H1 (cell line): ENCODE results near the gene GDNF. TPM values are rescaled to one million over a fixed set of nuclear protein-coding genes. Genes with fewer than 3 reads are reported as not detected.

Experiments
- CTCF ChIA-PET: fragments of 300-600 bp; sonication (Branson Sonifier 250); formaldehyde crosslinking; loops from one replicate; lab custom pipeline; 2021; ENCODE audit not compliant: partially characterized antibody; lab: Charles Lee
- POLR2A ChIA-PET: fragments of 300-600 bp; sonication (Branson Sonifier 250); formaldehyde crosslinking; loops from one replicate; lab custom pipeline; 2021; ENCODE audit warnings: inconsistent platforms; ENCODE audit not compliant: partially characterized antibody; lab: Charles Lee
- DNase-seq, 2 experiments: peaks; one replicate each; pipeline versions ENCODE4 v3.0.0 to v3.0.0-alpha.2; 2010 to 2022; ENCODE audit warnings: low spot score in 2 of 2, low read depth in 1 of 2, mixed read lengths in 1 of 2
- FAIRE-seq: peaks from 2 replicates; lab custom pipeline; 2011; peaks lifted over from hg19 to GRCh38; lab: Jason Lieb, UNC
- H2AFZ ChIP-seq: 2 replicates; pipeline ENCODE4 v1.8.1; 2012; ENCODE audit warnings: low read length, inconsistent platforms
- H2AK5ac ChIP-seq: 2 replicates; pipeline ENCODE4 v1.6.1; 2013; ENCODE audit warnings: low read depth, low read length
- H2BK120ac ChIP-seq: replicated peaks from 2 replicates; pipeline ENCODE3; 2013; ENCODE audit warnings: low read depth, low read length, inconsistent platforms
- H2BK12ac ChIP-seq: 2 replicates; pipeline ENCODE4 v1.6.1; 2013; ENCODE audit warnings: low read depth, low read length
- H2BK15ac ChIP-seq: 2 replicates; pipeline ENCODE4 v1.6.1; 2013; ENCODE audit warnings: low read length
- H2BK20ac ChIP-seq: 2 replicates; pipeline ENCODE4 v1.6.1; 2013; ENCODE audit warnings: low read length
- H2BK5ac ChIP-seq: 2 replicates; pipeline ENCODE4 v1.6.1; 2013; ENCODE audit warnings: low read depth, low read length
- H3K14ac ChIP-seq: 2 replicates; pipeline ENCODE4 v1.6.1; 2013; ENCODE audit warnings: inconsistent platforms; ENCODE audit not compliant: insufficient read length
- H3K18ac ChIP-seq: 2 replicates; pipeline ENCODE4 v1.6.1; 2013; ENCODE audit warnings: low read length; ENCODE audit errors: extremely low read depth
- H3K23ac ChIP-seq: 2 replicates; pipeline ENCODE4 v1.6.1; 2013; ENCODE audit warnings: inconsistent platforms; ENCODE audit not compliant: insufficient read length
- H3K23me2 ChIP-seq: 2 replicates; pipeline ENCODE4 v1.6.1; 2013; ENCODE audit warnings: low read depth, low read length
- H3K27ac ChIP-seq: 2 replicates; pipeline ENCODE4 v1.6.1; 2011; ENCODE audit warnings: low read depth, low read length, inconsistent platforms
- H3K27me3 ChIP-seq, 4 experiments: replicated peaks in 1 of 4; 1 replicate in 1 of 4; 2 replicates in 3 of 4; pipeline versions ENCODE4 v1.6.1 to v1.8.1; 2011 to 2013; ENCODE audit warnings: low read length in 3 of 4, mild to moderate bottlenecking in 3 of 4, inconsistent platforms in 2 of 4, mixed read lengths in 2 of 4, moderate library complexity in 1 of 4; ENCODE audit not compliant: control insufficient read depth in 3 of 4, insufficient read depth in 3 of 4; ENCODE audit errors: extremely low read depth in 1 of 4
- H3K36me3 ChIP-seq, 4 experiments: 2 replicates each; pipeline versions ENCODE4 v1.6.1 to v1.8.1; 2011 to 2013; ENCODE audit warnings: mild to moderate bottlenecking in 4 of 4, low read length in 3 of 4, moderate library complexity in 2 of 4, control low read depth in 1 of 4, inconsistent platforms in 1 of 4; ENCODE audit not compliant: insufficient read depth in 4 of 4, control insufficient read depth in 2 of 4
- H3K4ac ChIP-seq: replicated peaks from 2 replicates; pipeline ENCODE3; 2013; ENCODE audit warnings: low read length, low read depth, mixed read lengths, inconsistent platforms; ENCODE audit not compliant: insufficient read length
- H3K4me1 ChIP-seq, 4 experiments: replicated peaks in 1 of 4; 1 replicate in 1 of 4; 2 replicates in 3 of 4; pipeline versions ENCODE4 v1.6.1 to v1.8.1; 2011 to 2013; ENCODE audit warnings: low read length in 3 of 4, inconsistent platforms in 2 of 4, mixed read lengths in 1 of 4; ENCODE audit not compliant: insufficient read depth in 4 of 4, control insufficient read depth in 3 of 4
- H3K4me2 ChIP-seq, 2 experiments: 2 replicates each; pipeline versions ENCODE4 v1.6.1 to v1.8.1; 2011 to 2013; ENCODE audit warnings: low read depth in 2 of 2, low read length in 2 of 2, control low read depth in 1 of 2, inconsistent platforms in 1 of 2, mild to moderate bottlenecking in 1 of 2; ENCODE audit not compliant: insufficient read depth in 1 of 2
- H3K4me3 ChIP-seq, 4 experiments: fragments of 200-600, 300-600 bp in 1 of 4; sonication (generic), shearing (Covaris generic), sonication (Bioruptor Twin) in 1 of 4; 2 replicates each; pipeline versions ENCODE4 v1.5.1 to v1.8.1; 2011 to 2016; ENCODE audit warnings: low read length in 4 of 4, low read depth in 3 of 4, control low read depth in 2 of 4, inconsistent platforms in 2 of 4, mild to moderate bottlenecking in 2 of 4, mixed read lengths in 1 of 4, moderate library complexity in 1 of 4; ENCODE audit not compliant: insufficient read depth in 2 of 4; ENCODE audit errors: extremely low read depth in 1 of 4
- H3K56ac ChIP-seq: replicated peaks from 2 replicates; pipeline ENCODE3; 2013; ENCODE audit warnings: low read depth, mild to moderate bottlenecking, mixed read lengths, low read length, inconsistent platforms; ENCODE audit not compliant: insufficient read length
- H3K79me1 ChIP-seq: 2 replicates; pipeline ENCODE4 v1.6.1; 2013; ENCODE audit warnings: low read depth, low read length, control low read depth
- H3K79me2 ChIP-seq, 2 experiments: 2 replicates each; pipeline versions ENCODE4 v1.6.1 to v1.8.1; 2012 to 2013; ENCODE audit warnings: low read length in 2 of 2, mild to moderate bottlenecking in 2 of 2, inconsistent platforms in 1 of 2; ENCODE audit not compliant: insufficient read depth in 2 of 2, control insufficient read depth in 1 of 2
- H3K9ac ChIP-seq, 4 experiments: replicated peaks in 1 of 4; 1 replicate in 1 of 4; 2 replicates in 3 of 4; pipeline versions ENCODE4 v1.6.1 to v1.8.1; 2011 to 2013; ENCODE audit warnings: low read depth in 3 of 4, low read length in 3 of 4, control low read depth in 2 of 4, mild to moderate bottlenecking in 2 of 4, moderate library complexity in 2 of 4, inconsistent platforms in 1 of 4; ENCODE audit errors: extremely low read depth in 1 of 4
- H3K9me3 ChIP-seq, 2 experiments: 2 replicates each; pipeline versions ENCODE4 v1.6.1 to v1.8.1; 2012 to 2013; ENCODE audit warnings: mild to moderate bottlenecking in 2 of 2, moderate library complexity in 2 of 2, control low read depth in 1 of 2, inconsistent platforms in 1 of 2, low read depth in 1 of 2, low read length in 1 of 2, mixed read lengths in 1 of 2; ENCODE audit not compliant: insufficient read depth in 2 of 2
- H4K20me1 ChIP-seq, 2 experiments: replicated peaks in 1 of 2; 2 replicates each; pipeline versions ENCODE3 to v1.8.1; 2011 to 2013; ENCODE audit warnings: inconsistent platforms in 2 of 2, low read length in 2 of 2, mild to moderate bottlenecking in 1 of 2; ENCODE audit not compliant: insufficient read depth in 2 of 2, control insufficient read depth in 1 of 2
- H4K5ac ChIP-seq: 2 replicates; pipeline ENCODE4 v1.6.1; 2013; ENCODE audit warnings: low read length, low read depth, mixed read lengths, inconsistent platforms; ENCODE audit not compliant: insufficient read length
- H4K8ac ChIP-seq: 2 replicates; pipeline ENCODE4 v1.8.0; 2013; ENCODE audit warnings: mild to moderate bottlenecking, moderate library complexity, low read length, inconsistent platforms; ENCODE audit not compliant: insufficient read depth; ENCODE audit errors: extremely low read depth
- H4K91ac ChIP-seq: replicated peaks from 2 replicates; pipeline ENCODE3; 2013; ENCODE audit warnings: low read length, mixed read lengths, inconsistent platforms; ENCODE audit not compliant: insufficient read length
- CBX8 ChIP-seq: fragments of 300-800, 300-1000 bp; sonication (generic); IDR thresholded peaks from 2 replicates; pipeline ENCODE4 v1.7.1; 2016; ENCODE audit warnings: low read depth, low read length, borderline replicate concordance
- CHD2 ChIP-seq: IDR thresholded peaks from 2 replicates; pipeline ENCODE4 v1.6.1; 2012; ENCODE audit warnings: low read length, improper control_type of control experiment
- JUN ChIP-seq: IDR thresholded peaks from 2 replicates; pipeline ENCODE4 v1.6.1; 2011; ENCODE audit warnings: low read depth, mild to moderate bottlenecking, improper control_type of control experiment, low read length
- KDM4A ChIP-seq: IDR thresholded peaks from one replicate; pipeline ENCODE4 v1.7.1; 2012; ENCODE audit warnings: low read depth, mild to moderate bottlenecking, moderate library complexity, low read length, inconsistent platforms; ENCODE audit not compliant: severe bottlenecking
- KDM5A ChIP-seq: fragments of 200-600 bp; IDR thresholded peaks from 2 replicates; pipeline ENCODE4 v1.7.1; 2012; ENCODE audit warnings: mild to moderate bottlenecking, low read length, inconsistent platforms, mixed read lengths
- MAFK ChIP-seq: IDR thresholded peaks from 2 replicates; pipeline ENCODE4 v1.6.1; 2012; ENCODE audit warnings: low read depth, mild to moderate bottlenecking, improper control_type of control experiment, low read length
- NANOG ChIP-seq: IDR thresholded peaks from 2 replicates; pipeline ENCODE4 v1.6.1; 2011; ENCODE audit warnings: low read length, low read depth, mild to moderate bottlenecking, inconsistent platforms; ENCODE audit not compliant: insufficient read depth, poor library complexity, severe bottlenecking
- RXRA ChIP-seq: IDR thresholded peaks from 2 replicates; pipeline ENCODE4 v1.6.1; 2011; ENCODE audit warnings: low read depth, mild to moderate bottlenecking, low read length, moderate library complexity; ENCODE audit not compliant: insufficient read depth
- SAP30 ChIP-seq: fragments of 300-600 bp; sonication (generic); IDR thresholded peaks from 2 replicates; pipeline ENCODE4 v1.7.1; 2012; ENCODE audit warnings: low read length, moderate library complexity, mild to moderate bottlenecking, inconsistent platforms; ENCODE audit not compliant: insufficient read depth, insufficient replicate concordance
- SIX5 ChIP-seq: IDR thresholded peaks from 2 replicates; pipeline ENCODE4 v1.6.1; 2011; ENCODE audit warnings: mild to moderate bottlenecking, low read depth, low read length
- SP2 ChIP-seq: IDR thresholded peaks from 2 replicates; pipeline ENCODE4 v1.6.1; 2012; ENCODE audit warnings: mild to moderate bottlenecking, low read length, inconsistent platforms
- SP4 ChIP-seq: IDR thresholded peaks from 2 replicates; pipeline ENCODE4 v1.6.1; 2012; ENCODE audit warnings: low read length, inconsistent platforms
- WGBS, 2 experiments: shearing (Covaris generic) in 1 of 2; methylation state at CpG; one replicate each; pipeline versions ENCODE4 v1.1.6 to v1.1.7; 2013 to 2015; ENCODE audit warnings: low lambda C conversion rate in 2 of 2, mixed read lengths in 2 of 2, inconsistent platforms in 1 of 2, low coverage in 1 of 2, missing lambda C conversion rate in 1 of 2; ENCODE audit not compliant: insufficient replicate concordance in 2 of 2, insufficient coverage in 1 of 2, insufficient read length in 1 of 2; ENCODE audit errors: extremely low coverage in 1 of 2, missing lambda C conversion rate in 1 of 2; 5-methylcytosine and 5-hydroxymethylcytosine counted together
- polyA plus RNA-seq, 7 experiments: library from polyadenylated mRNA; depleted of rRNA in 3 of 7; stranded (reverse) in 5 of 7; unstranded in 2 of 7; fragments of >200 nt in 5 of 7; fragments of 200-250 nt in 2 of 7; gene quantifications; 1 replicate in 5 of 7; 2 replicates in 1 of 7; 4 replicates in 1 of 7; pipeline versions ENCODE4 v1.2.1 to v1.2.3, GENCODE V29; 2011 to 2013; ENCODE audit warnings: missing spikeins in 2 of 7, mixed read lengths in 2 of 7
- total RNA-seq: library from RNA; stranded (reverse); fragmentation: NEBNext Ultra II Directional; extraction: Animal tissue kit (Norgen Biotek cat#: 25700); gene quantifications from 2 replicates; pipeline ENCODE4 v1.2.1, GENCODE V29; 2021
- TF ChIP-seq, protein P1 (sequence below): IDR thresholded peaks from 2 replicates; pipeline ENCODE4 v1.6.1; 2011; ENCODE audit warnings: low read depth, mild to moderate bottlenecking, low read length; ENCODE audit not compliant: insufficient read depth
- TF ChIP-seq, protein P2 (sequence below): IDR thresholded peaks from 2 replicates; pipeline ENCODE4 v1.6.1; 2012; ENCODE audit warnings: inconsistent platforms

GDNF gene
- total and polyA plus RNA-seq, 2 of the 8 experiments (the other 6 are each of a cell fraction or from before 2014, with no cell fraction given), result 0.15 to 2.0 TPM

DNA sequence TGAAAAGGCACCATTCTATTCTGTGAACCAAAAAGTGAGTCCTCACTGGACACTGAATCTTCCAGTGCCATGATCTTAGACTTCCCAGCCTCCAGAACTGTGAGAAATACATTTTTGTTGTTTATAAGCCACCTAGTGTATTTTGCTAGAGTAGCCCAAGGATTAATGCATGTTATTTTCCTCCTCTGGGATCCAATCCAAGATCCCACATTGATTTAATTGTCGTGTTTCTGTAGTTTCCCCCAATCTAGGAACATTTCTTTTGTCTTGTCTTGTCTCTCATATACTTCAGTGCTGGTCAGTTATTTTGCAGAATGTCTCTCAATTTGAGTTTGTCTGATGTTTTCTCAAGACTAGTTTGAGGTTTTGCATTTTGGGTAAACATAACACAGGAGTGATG, 36.4 kb downstream of the GDNF start:
- Histone ChIP-seq H3K4me2 (no peak overlapping the region), H4K91ac (no peak overlapping the region), H3K79me2 (no peaks in the 10 kb centered on the region), H2AK5ac (no peak overlapping the region), H3K79me1 (0 out of 2 replicates have a peak, but pooled peaks cover 2% of the 10 kb centered on the region), H4K8ac (no peak overlapping the region), H3K23me2 (no peaks in the 10 kb centered on the region), H3K4me3 (no peak overlapping the region), H2AFZ (no peak overlapping the region), H3K18ac (no peak overlapping the region), H3K27me3 (no peaks in the 10 kb centered on the region), H3K56ac (no peak overlapping the region), H2BK5ac (no peak overlapping the region), H2BK20ac (no peak overlapping the region), H2BK12ac (no peak overlapping the region), H3K27ac (no peak overlapping the region), H4K20me1 (no peaks in the 10 kb centered on the region), H3K9ac (no peak overlapping the region), H3K9me3 (no peaks in the 10 kb centered on the region), H3K14ac (no peak overlapping the region), H2BK120ac (no peak overlapping the region), H3K4ac (no peak overlapping the region), H3K36me3 (no peaks in the 10 kb centered on the region), H2BK15ac (no peak overlapping the region), H3K4me1 (no peaks in the 10 kb centered on the region), H4K5ac (no peak overlapping the region), H3K23ac (no peak overlapping the region)
- ChIA-PET POLR2A (no interaction called here), CTCF (no interaction called here)
- WGBS, 2 experiments, result 80% methylated on average over 1 of the region's 1 CpG; no CpG with 5 or more reads in 1 of the 2 experiments
- FAIRE-seq (no peak), DNase-seq (no peak)
- TF ChIP-seq JUN (no peak), SP2 (no peak), RXRA (no peak), SAP30 (no peak), KDM5A (no peak), SIX5 (no peak), SP4 (no peak), KDM4A (no peak), CBX8 (no peak), CHD2 (no peak), NANOG (no peak), MAFK (no peak)
- TF ChIP-seq, protein P1, sequence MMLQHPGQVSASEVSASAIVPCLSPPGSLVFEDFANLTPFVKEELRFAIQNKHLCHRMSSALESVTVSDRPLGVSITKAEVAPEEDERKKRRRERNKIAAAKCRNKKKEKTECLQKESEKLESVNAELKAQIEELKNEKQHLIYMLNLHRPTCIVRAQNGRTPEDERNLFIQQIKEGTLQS, result no peak
- TF ChIP-seq, protein P2, sequence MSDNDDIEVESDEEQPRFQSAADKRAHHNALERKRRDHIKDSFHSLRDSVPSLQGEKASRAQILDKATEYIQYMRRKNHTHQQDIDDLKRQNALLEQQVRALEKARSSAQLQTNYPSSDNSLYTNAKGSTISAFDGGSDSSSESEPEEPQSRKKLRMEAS, result no peak
